Panc1 (cell line): Measurements from ENCODE around the gene NR6A1.

Experiments used
- POLR2AphosphoS5 ChIP-seq: IDR thresholded peaks from 2 replicates; pipeline ENCODE4 v1.6.1; 2012; ENCODE audit warnings: mild to moderate bottlenecking, low read depth, low read length, moderate library complexity
- SIN3A ChIP-seq: IDR thresholded peaks from 2 replicates; pipeline ENCODE4 v1.6.1; 2012; ENCODE audit warnings: low read depth, mild to moderate bottlenecking, low read length, moderate library complexity, borderline replicate concordance; ENCODE audit not compliant: insufficient read depth
- TF ChIP-seq, protein P1 (sequence below), 2 experiments: IDR thresholded peaks; 2 replicates each; pipeline ENCODE4 v1.6.1; 2011 to 2012; ENCODE audit warnings: low read depth in 2 of 2, control low read depth in 1 of 2, low read length in 1 of 2, mild to moderate bottlenecking in 1 of 2, moderate library complexity in 1 of 2; ENCODE audit not compliant: insufficient read depth in 1 of 2
- TF ChIP-seq, protein P2 (sequence below): fragments of 450-650 bp; IDR thresholded peaks from 2 replicates; pipeline ENCODE4 v1.5.1; 2017; ENCODE audit warnings: mild to moderate bottlenecking

DNA sequence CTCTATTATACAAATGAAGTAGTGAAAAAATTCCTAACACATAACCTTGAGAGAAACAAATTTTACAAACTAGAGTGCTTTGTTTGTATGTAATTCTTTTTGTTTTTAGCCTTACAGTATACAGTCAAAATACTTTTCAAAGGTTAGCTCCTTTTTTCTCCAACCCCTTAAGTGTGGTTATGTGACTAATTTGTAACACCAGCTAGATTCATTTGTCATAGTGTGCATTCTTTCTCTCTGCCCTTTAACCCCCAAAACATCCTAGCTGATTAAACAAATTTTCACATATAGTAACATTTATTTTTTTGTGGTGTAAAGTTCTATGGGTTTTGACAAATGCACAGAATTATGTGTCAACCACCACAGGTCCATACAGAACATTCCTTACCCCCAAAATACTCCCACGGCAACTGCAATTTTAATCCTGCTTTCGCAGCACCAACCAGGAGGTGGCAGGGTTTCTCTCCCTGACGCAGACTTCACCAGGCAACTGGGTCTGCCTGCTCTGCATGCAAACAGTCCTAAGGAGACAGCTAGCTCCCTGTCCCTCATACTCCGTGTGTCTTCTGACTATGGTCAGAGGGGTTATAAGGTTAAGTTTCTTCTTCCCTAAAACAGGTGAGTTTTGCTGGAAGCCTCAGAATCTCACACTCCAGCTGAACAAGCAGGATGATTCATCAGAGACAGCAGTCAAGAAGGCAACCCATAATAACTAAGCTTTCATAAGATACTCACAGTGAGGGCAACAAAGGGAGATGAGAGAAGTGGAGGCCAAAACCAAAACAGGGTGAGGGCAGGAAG lies 219.4 kb downstream of the NR6A1 start:
- TF ChIP-seq, protein P1, sequence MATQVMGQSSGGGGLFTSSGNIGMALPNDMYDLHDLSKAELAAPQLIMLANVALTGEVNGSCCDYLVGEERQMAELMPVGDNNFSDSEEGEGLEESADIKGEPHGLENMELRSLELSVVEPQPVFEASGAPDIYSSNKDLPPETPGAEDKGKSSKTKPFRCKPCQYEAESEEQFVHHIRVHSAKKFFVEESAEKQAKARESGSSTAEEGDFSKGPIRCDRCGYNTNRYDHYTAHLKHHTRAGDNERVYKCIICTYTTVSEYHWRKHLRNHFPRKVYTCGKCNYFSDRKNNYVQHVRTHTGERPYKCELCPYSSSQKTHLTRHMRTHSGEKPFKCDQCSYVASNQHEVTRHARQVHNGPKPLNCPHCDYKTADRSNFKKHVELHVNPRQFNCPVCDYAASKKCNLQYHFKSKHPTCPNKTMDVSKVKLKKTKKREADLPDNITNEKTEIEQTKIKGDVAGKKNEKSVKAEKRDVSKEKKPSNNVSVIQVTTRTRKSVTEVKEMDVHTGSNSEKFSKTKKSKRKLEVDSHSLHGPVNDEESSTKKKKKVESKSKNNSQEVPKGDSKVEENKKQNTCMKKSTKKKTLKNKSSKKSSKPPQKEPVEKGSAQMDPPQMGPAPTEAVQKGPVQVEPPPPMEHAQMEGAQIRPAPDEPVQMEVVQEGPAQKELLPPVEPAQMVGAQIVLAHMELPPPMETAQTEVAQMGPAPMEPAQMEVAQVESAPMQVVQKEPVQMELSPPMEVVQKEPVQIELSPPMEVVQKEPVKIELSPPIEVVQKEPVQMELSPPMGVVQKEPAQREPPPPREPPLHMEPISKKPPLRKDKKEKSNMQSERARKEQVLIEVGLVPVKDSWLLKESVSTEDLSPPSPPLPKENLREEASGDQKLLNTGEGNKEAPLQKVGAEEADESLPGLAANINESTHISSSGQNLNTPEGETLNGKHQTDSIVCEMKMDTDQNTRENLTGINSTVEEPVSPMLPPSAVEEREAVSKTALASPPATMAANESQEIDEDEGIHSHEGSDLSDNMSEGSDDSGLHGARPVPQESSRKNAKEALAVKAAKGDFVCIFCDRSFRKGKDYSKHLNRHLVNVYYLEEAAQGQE (IDR thresholded peaks at IDR 0.05; ENCODE audit: insufficient read depth in 1 of 2, low read depth in 2 of 2, low read length in 1 of 2), result no peak
- TF ChIP-seq, protein P2, sequence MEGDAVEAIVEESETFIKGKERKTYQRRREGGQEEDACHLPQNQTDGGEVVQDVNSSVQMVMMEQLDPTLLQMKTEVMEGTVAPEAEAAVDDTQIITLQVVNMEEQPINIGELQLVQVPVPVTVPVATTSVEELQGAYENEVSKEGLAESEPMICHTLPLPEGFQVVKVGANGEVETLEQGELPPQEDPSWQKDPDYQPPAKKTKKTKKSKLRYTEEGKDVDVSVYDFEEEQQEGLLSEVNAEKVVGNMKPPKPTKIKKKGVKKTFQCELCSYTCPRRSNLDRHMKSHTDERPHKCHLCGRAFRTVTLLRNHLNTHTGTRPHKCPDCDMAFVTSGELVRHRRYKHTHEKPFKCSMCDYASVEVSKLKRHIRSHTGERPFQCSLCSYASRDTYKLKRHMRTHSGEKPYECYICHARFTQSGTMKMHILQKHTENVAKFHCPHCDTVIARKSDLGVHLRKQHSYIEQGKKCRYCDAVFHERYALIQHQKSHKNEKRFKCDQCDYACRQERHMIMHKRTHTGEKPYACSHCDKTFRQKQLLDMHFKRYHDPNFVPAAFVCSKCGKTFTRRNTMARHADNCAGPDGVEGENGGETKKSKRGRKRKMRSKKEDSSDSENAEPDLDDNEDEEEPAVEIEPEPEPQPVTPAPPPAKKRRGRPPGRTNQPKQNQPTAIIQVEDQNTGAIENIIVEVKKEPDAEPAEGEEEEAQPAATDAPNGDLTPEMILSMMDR, result peak; percentile 81
- TF ChIP-seq POLR2AphosphoS5 (no peak), SIN3A (no peak)
